GM12878 (cell line): ENCODE results near the gene TNKS1BP1. TPM values are rescaled to one million over a fixed set of nuclear protein-coding genes. Genes with fewer than 3 reads are reported as not detected.

Source experiments
- ATAC-seq: fragments of 200-7000 bp; cut with Tn5 transposase; 3 replicates; pipeline ENCODE4 v1.9.1; 2020; ENCODE audit warnings: mild to moderate bottlenecking, moderate library complexity
- BruUV-seq: library from RNA; stranded (reverse); fragments of 400-500 nt; replicated peaks from 2 replicates; lab custom pipeline; 2021; lab: Mats Ljungman, UMichigan
- CTCF ChIA-PET: fragments of 300-600 bp; sonication (Branson Sonifier 250); formaldehyde crosslinking; extraction: SDS; loops from one replicate; lab custom pipeline; 2021; ENCODE audit warnings: inconsistent platforms; lab: Yijun Ruan, JAX
- POLR2A ChIA-PET: fragments of 350-600 bp; formaldehyde crosslinking; extraction: SDS; loops from one replicate; lab custom pipeline; 2021; ENCODE audit warnings: inconsistent platforms; lab: Charles Lee
- RAD21 ChIA-PET: fragments of 300-600 bp; sonication (Branson Sonifier 250); formaldehyde crosslinking; loops from one replicate; lab custom pipeline; 2023; ENCODE audit warnings: antibody characterized with exemption; ENCODE audit not compliant: unreplicated experiment; lab: Charles Lee
- SMC1A ChIA-PET: fragments of 300-600 bp; sonication (Branson Sonifier 250); formaldehyde crosslinking; loops from one replicate; lab custom pipeline; 2023; ENCODE audit not compliant: unreplicated experiment, uncharacterized antibody; lab: Charles Lee
- DNase-seq: peaks from one replicate; pipeline ENCODE4 v3.0.0-alpha.2; 2011; ENCODE audit warnings: low read depth, low spot score
- FAIRE-seq: peaks from 3 replicates; lab custom pipeline; 2011; peaks lifted over from hg19 to GRCh38; lab: Jason Lieb, UNC
- H2AFZ ChIP-seq: 2 replicates; pipeline ENCODE4 v1.6.0; 2011; ENCODE audit warnings: low read depth, low read length, control low read depth; ENCODE audit not compliant: control insufficient read depth
- H3K27ac ChIP-seq: 2 replicates; pipeline ENCODE4 v1.5.1; 2011; ENCODE audit warnings: control low read depth; ENCODE audit not compliant: control insufficient read depth, insufficient read depth
- H3K27me3 ChIP-seq, 2 experiments: replicated peaks in 1 of 2; 2 replicates each; pipeline versions ENCODE4 v1.6.0 to v1.6.1; 2011; ENCODE audit warnings: low read length in 1 of 2; ENCODE audit not compliant: control insufficient read depth in 2 of 2, insufficient read depth in 2 of 2
- H3K36me3 ChIP-seq, 2 experiments: 2 replicates each; pipeline ENCODE4 v1.5.1; 2011; ENCODE audit warnings: low read length in 1 of 2; ENCODE audit not compliant: control insufficient read depth in 2 of 2, insufficient read depth in 2 of 2
- H3K4me1 ChIP-seq: 2 replicates; pipeline ENCODE4 v1.6.1; 2011; ENCODE audit warnings: mild to moderate bottlenecking, low read length, moderate library complexity, mixed read lengths; ENCODE audit not compliant: control insufficient read depth, insufficient read depth
- H3K4me2 ChIP-seq: 2 replicates; pipeline ENCODE4 v1.6.0; 2011; ENCODE audit warnings: control low read depth; ENCODE audit not compliant: control insufficient read depth, insufficient read depth
- H3K4me3 ChIP-seq: fragments of 200-600 bp; sonication (generic); 2 replicates; pipeline ENCODE4 v1.5.1; 2016
- H3K79me2 ChIP-seq: 2 replicates; pipeline ENCODE4 v1.6.0; 2011; ENCODE audit warnings: low read length; ENCODE audit not compliant: control insufficient read depth, insufficient read depth
- H3K9ac ChIP-seq: 2 replicates; pipeline ENCODE4 v1.8.0; 2011; ENCODE audit warnings: low read length, control low read depth, mixed read lengths; ENCODE audit not compliant: control insufficient read depth, insufficient read depth
- H3K9me3 ChIP-seq: replicated peaks from 3 replicates; pipeline ENCODE4 v1.5.1; 2011; ENCODE audit warnings: mild to moderate bottlenecking, low read length; ENCODE audit not compliant: control insufficient read depth, insufficient read depth
- H4K20me1 ChIP-seq: 2 replicates; pipeline ENCODE4 v1.6.0; 2011; ENCODE audit not compliant: control insufficient read depth, insufficient read depth
- BACH1 ChIP-seq: fragments of 450-650 bp; IDR thresholded peaks from 2 replicates; pipeline ENCODE4 v1.6.1; 2017; ENCODE audit warnings: mild to moderate bottlenecking, borderline replicate concordance
- BCL11A ChIP-seq: IDR thresholded peaks from 2 replicates; pipeline ENCODE4 v1.6.1; 2011; ENCODE audit warnings: low read depth, low read length
- BMI1 ChIP-seq: fragments of 450-650 bp; IDR thresholded peaks from 2 replicates; pipeline ENCODE4 v1.6.1; 2016; ENCODE audit warnings: mild to moderate bottlenecking, moderate library complexity, borderline replicate concordance
- CREB1 ChIP-seq: IDR thresholded peaks from 2 replicates; pipeline ENCODE4 v1.6.1; 2012; ENCODE audit warnings: low read depth, mild to moderate bottlenecking, inconsistent platforms
- ETV6 ChIP-seq, 2 experiments: fragments of 450-650 bp in 1 of 2; IDR thresholded peaks in 1 of 2; conservative IDR thresholded peaks in 1 of 2; 2 replicates each; pipeline ENCODE4 v1.6.1; 2014; ENCODE audit warnings: antibody characterized with exemption in 1 of 2, borderline replicate concordance in 1 of 2, low read depth in 1 of 2, mild to moderate bottlenecking in 1 of 2, moderate library complexity in 1 of 2
- JUNB ChIP-seq: IDR thresholded peaks from 2 replicates; pipeline ENCODE4 v1.6.1; 2016; ENCODE audit warnings: antibody characterized with exemption, mild to moderate bottlenecking
- KLF5 ChIP-seq: fragments of 450-650 bp; IDR thresholded peaks from 2 replicates; pipeline ENCODE4 v1.6.1; 2014; ENCODE audit warnings: mild to moderate bottlenecking; ENCODE audit not compliant: partially characterized antibody
- NBN ChIP-seq: fragments of 450-650 bp; IDR thresholded peaks from 2 replicates; pipeline ENCODE4 v1.6.1; 2016
- NRF1 ChIP-seq: conservative IDR thresholded peaks from 2 replicates; pipeline ENCODE4 v1.6.1; 2011; ENCODE audit warnings: mild to moderate bottlenecking, low read depth, low read length, improper control_type of control experiment
- SMARCA5 ChIP-seq: fragments of 450-650 bp; IDR thresholded peaks from 2 replicates; pipeline ENCODE4 v1.6.1; 2017; ENCODE audit warnings: mild to moderate bottlenecking
- TCF7 ChIP-seq: IDR thresholded peaks from 2 replicates; pipeline ENCODE4 v1.6.1; 2014; ENCODE audit warnings: antibody characterized with exemption, borderline replicate concordance
- WGBS: methylation state at CpG from one replicate; pipeline ENCODE4 v1.1.6; 2016; ENCODE audit warnings: low lambda C conversion rate; ENCODE audit not compliant: insufficient replicate concordance, insufficient coverage; ENCODE audit errors: missing lambda C conversion rate; 5-methylcytosine and 5-hydroxymethylcytosine counted together
- in situ Hi-C: fragments of 300-500 bp; cut with MboI; formaldehyde crosslinking; loops from 9 replicates; pipeline ENCODE4 v1.14.3; 2018; ENCODE audit warnings: mixed read lengths
- intact Hi-C: fragments of 100-400 bp; cut with micrococcal nuclease; formaldehyde crosslinking; loops from one replicate; pipeline ENCODE4 v1.14.2; 2022; ENCODE audit not compliant: unreplicated experiment
- polyA plus RNA-seq, 11 experiments: library from polyadenylated mRNA; depleted of rRNA in 4 of 11; unstranded in 6 of 11; stranded (reverse) in 5 of 11; fragments of >200 nt; fragmentation: Nextera tagmentation in 4 of 11; fragmentation: Illumina TruSeq in 1 of 11; extraction: Ambion mirVana in 4 of 11; extraction: Trizol in 1 of 11; gene quantifications; 1 replicate in 1 of 11; 2 replicates in 10 of 11; pipeline versions ENCODE4 v1.2.1 to v1.2.3, GENCODE V29; 2011 to 2016; ENCODE audit warnings: inconsistent platforms in 2 of 11, missing spikeins in 2 of 11, low read depth in 1 of 11
- total RNA-seq, 4 experiments: library from RNA; depleted of rRNA in 3 of 4; stranded (reverse); fragments of >200 nt in 3 of 4; fragmentation: Illumina TruSeq in 1 of 4; extraction: Trizol in 1 of 4; gene quantifications; 2 replicates each; pipeline versions ENCODE4 v1.2.1 to v1.2.3, GENCODE V29; 2013 to 2021
- TF ChIP-seq, protein P1 (sequence below): IDR thresholded peaks from 2 replicates; pipeline ENCODE4 v1.6.1; 2012; ENCODE audit warnings: mild to moderate bottlenecking, low read depth, low read length
- TF ChIP-seq, protein P2 (sequence below): fragments of 450-650 bp; IDR thresholded peaks from 2 replicates; pipeline ENCODE4 v1.6.1; 2014; ENCODE audit warnings: mild to moderate bottlenecking
- TF ChIP-seq, protein P3 (sequence below): IDR thresholded peaks from 2 replicates; pipeline ENCODE4 v1.6.1; 2012; ENCODE audit warnings: low read depth, low read length, improper control_type of control experiment

Gene TNKS1BP1
- total and polyA plus RNA-seq, 10 of the 15 experiments (the other 5 are each of a cell fraction or from before 2014, with no cell fraction given), result 0.26 to 15.8 (median 4.3) TPM

DNA sequence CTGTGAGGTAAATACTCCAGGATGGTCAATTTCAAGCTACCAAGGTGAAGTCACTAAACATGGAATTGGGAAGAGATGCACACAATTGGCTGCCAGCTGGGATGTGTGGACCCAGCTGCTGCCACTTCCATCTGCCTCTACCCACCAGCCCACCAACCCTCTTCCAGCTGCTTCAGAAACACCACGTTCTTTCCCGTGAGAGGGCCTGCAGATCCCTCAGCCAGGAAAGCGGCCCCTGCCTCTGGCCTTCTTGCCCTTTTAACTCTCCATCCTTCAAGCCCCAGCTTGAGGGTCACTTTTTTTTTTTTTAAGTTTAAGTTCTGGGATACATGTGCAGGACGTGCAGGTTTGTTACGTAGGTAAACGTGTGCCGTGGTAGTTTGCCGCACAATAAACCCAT is 36.2 kb upstream of the TNKS1BP1 start (continued):
- no peak for TF ChIP-seq KLF5

DNA sequence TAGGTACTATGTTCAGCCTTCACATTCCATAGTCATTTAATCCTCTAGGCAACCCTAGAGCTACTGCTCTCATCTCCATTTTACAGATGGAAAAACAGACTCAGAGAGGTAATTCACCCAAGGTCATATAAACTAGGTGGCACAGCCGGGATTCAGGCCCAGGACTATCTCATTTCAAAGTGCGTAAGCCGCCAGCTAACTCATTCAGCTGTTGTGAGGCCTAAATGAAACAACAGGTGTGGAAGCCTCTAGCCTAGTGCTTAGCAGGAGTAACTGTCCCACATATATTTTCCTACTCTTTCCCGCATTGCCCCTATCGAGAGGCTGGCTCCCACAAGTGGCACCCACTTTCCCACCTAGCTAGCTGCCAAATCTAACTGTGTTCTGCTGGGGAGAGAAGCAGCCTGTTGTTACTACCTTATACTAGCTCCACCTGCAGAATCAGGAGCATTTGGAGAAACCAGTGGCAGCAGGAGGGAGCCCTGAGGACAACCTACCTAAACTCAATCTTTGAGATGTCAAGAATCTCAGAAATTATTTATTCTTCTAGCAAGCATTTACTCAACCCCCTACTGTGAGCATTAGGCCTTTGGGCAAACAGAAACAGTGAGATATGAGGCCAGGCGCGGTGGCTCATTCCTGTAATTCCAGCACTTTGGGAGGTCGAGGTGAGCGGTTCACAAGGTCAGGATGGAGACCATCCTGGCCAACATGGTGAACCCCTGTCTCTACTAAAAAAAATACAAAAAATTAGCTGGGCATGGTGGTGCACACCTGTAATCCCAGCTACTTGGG is 35.3 kb upstream of the TNKS1BP1 start:
- Histone ChIP-seq H3K4me2 (no peak overlapping the region), H3K9me3 (no peaks in the 10 kb centered on the region), H3K36me3 (no peaks in the 10 kb centered on the region), H4K20me1 (no peaks in the 10 kb centered on the region), H3K9ac (no peak overlapping the region), H2AFZ (no peak overlapping the region), H3K79me2 (no peaks in the 10 kb centered on the region), H3K4me3 (no peak overlapping the region), H3K27ac (no peak overlapping the region), H3K27me3 (peaks cover 0 to 3% of the 10 kb centered on the region in 2 experiments; a peak in 2 of 4 replicates), H3K4me1 (no peaks in the 10 kb centered on the region)
- ATAC-seq (no peak), DNase-seq (no peak), FAIRE-seq (no peak)
- POLR2A ChIA-PET, result no interaction called here
- intact Hi-C loops (no loop called here), in situ Hi-C loops (no loop called here)
- RAD21 ChIA-PET, result interaction anchor here (1.8 kb wide), 1 partner anchor 14 kb away, joined by 5 read pairs; no protein-coding TSS in a partner anchor
- no TSS peak for BruUV-seq
- CTCF ChIA-PET, result interaction anchor here (0.9 to 1.9 kb wide), 8 partner anchors 10 to 284 kb away, joined by 3 to 7 read pairs (median 4); no protein-coding TSS in a partner anchor
- SMC1A ChIA-PET, result interaction anchor here (1.1 kb wide), 1 partner anchor 13 kb away, joined by 3 read pairs; no protein-coding TSS in a partner anchor
- WGBS, result 73% methylated on average over 9 of the region's 9 CpGs
- TF ChIP-seq, protein P1, sequence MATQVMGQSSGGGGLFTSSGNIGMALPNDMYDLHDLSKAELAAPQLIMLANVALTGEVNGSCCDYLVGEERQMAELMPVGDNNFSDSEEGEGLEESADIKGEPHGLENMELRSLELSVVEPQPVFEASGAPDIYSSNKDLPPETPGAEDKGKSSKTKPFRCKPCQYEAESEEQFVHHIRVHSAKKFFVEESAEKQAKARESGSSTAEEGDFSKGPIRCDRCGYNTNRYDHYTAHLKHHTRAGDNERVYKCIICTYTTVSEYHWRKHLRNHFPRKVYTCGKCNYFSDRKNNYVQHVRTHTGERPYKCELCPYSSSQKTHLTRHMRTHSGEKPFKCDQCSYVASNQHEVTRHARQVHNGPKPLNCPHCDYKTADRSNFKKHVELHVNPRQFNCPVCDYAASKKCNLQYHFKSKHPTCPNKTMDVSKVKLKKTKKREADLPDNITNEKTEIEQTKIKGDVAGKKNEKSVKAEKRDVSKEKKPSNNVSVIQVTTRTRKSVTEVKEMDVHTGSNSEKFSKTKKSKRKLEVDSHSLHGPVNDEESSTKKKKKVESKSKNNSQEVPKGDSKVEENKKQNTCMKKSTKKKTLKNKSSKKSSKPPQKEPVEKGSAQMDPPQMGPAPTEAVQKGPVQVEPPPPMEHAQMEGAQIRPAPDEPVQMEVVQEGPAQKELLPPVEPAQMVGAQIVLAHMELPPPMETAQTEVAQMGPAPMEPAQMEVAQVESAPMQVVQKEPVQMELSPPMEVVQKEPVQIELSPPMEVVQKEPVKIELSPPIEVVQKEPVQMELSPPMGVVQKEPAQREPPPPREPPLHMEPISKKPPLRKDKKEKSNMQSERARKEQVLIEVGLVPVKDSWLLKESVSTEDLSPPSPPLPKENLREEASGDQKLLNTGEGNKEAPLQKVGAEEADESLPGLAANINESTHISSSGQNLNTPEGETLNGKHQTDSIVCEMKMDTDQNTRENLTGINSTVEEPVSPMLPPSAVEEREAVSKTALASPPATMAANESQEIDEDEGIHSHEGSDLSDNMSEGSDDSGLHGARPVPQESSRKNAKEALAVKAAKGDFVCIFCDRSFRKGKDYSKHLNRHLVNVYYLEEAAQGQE, result no peak
- TF ChIP-seq CREB1, result no peak
- no peak for TF ChIP-seq TCF7
- TF ChIP-seq BACH1, result no peak
- no peak for TF ChIP-seq BCL11A
- TF ChIP-seq ETV6 (conservative IDR thresholded peaks at IDR 0.05 in 1 of 2, IDR thresholded peaks at IDR 0.05 in 1 of 2; ENCODE audit: borderline replicate concordance in 1 of 2, low read depth in 1 of 2), result no peak
- TF ChIP-seq BMI1, result no peak
- TF ChIP-seq, protein P2, sequence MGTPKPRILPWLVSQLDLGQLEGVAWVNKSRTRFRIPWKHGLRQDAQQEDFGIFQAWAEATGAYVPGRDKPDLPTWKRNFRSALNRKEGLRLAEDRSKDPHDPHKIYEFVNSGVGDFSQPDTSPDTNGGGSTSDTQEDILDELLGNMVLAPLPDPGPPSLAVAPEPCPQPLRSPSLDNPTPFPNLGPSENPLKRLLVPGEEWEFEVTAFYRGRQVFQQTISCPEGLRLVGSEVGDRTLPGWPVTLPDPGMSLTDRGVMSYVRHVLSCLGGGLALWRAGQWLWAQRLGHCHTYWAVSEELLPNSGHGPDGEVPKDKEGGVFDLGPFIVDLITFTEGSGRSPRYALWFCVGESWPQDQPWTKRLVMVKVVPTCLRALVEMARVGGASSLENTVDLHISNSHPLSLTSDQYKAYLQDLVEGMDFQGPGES, result no peak
- no peak for TF ChIP-seq NBN
- TF ChIP-seq JUNB, result no peak
- no peak for TF ChIP-seq SMARCA5
- no peak for TF ChIP-seq NRF1
- TF ChIP-seq, protein P3, sequence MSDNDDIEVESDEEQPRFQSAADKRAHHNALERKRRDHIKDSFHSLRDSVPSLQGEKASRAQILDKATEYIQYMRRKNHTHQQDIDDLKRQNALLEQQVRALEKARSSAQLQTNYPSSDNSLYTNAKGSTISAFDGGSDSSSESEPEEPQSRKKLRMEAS, result no peak
